NT2/D1 (cell line): ENCODE measurements around the gene ATP1A2.

ENCODE experiments used
- SUZ12 ChIP-seq: IDR thresholded peaks from 2 replicates; pipeline ENCODE4 v1.6.1; 2011; ENCODE audit not compliant: insufficient read length, insufficient read depth; ENCODE audit errors: extremely low read depth
- YY1 ChIP-seq: IDR thresholded peaks from 2 replicates; pipeline ENCODE4 v1.6.1; 2011; ENCODE audit not compliant: insufficient read length, insufficient read depth
- ZNF274 ChIP-seq: IDR thresholded peaks from 2 replicates; pipeline ENCODE4 v1.6.1; 2011; ENCODE audit warnings: mild to moderate bottlenecking, low read depth, low read length

DNA sequence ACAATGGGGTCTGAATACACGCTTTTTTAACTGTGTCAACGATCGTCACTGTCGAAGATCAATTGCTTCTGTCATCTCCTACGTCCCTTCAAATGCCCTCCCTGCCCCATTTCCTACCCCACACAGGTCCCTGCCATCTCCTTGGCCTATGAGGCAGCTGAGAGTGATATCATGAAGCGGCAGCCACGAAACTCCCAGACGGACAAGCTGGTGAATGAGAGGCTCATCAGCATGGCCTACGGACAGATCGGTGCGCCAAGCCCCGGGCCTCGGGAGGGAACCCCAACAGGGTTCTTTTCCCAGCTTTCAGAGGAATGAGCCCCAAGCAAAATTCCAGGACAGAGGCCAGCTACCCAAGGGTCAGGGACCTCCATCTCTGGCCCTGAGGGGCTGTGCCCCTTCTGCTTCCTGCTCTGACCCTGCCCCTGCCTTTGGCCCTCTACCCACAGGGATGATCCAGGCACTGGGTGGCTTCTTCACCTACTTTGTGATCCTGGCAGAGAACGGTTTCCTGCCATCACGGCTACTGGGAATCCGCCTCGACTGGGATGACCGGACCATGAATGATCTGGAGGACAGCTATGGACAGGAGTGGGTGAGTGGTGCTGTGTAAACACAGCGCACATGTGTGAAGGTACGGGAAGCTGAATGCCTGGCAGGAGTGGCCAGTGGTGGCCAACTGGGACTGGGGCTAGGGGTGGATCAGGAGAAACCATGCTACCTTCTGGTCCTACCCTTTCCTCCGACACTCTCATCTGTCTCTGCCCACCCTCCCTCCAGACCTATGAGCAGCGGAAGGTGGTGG lies 20.8 kb downstream of the ATP1A2 start:
- no peak for TF ChIP-seq SUZ12
- TF ChIP-seq YY1: no peak
- no peak for TF ChIP-seq ZNF274
